Measurements from ENCODE around the gene DNAH1.

The DNAH1 gene

DNA sequence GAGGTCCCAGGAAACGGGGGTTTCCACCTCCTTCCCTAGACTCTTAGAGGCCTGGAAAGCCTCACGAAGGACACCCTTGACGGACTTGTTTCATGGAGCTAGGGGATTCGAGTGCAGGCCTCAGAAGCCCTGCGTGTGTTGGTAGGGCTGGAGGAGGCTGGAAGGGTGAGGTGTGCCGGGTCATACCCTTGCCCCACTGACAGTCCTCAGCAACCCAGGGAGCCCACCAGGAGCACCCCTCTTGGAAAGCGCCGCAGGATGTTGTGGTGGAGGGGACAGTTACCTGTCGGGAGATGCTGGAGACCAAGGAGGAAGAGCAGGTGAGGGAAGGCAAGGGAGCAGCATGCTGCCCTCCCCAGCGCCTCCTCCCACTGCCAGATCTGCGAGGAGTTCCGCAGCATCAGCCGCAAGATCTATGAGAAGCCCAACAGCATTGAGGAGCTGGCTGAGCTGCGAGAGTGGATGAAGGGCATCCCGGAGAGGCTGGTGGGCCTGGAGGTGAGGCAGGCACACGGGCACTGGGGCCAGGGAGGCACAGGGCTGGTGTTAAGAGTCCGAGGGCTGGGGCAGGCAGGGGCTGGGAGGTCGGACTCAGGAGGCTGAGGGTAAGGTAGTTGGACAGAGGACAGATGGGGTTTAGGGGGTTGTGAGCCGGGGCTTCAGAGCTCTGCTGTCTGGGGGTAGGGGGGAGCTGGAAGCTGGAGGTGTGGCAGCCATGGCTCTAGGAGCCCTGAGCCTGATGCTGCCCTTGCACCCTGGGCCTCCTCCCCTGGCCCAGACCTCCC, 33.7 kb downstream of the DNAH1 start:
- H3K36me3 Mint-ChIP-seq, result peaks cover 10% of the 10 kb centered on the region
- no peaks in the 10 kb centered on the region for H3K9me3 Mint-ChIP-seq
- H3K27me3 Mint-ChIP-seq, result no peaks in the 10 kb centered on the region
- H3K4me3 Mint-ChIP-seq, result no peak overlapping the region
- peaks cover 2% of the 10 kb centered on the region for H3K4me1 Mint-ChIP-seq
- no peak for DNase-seq (ENCODE audit: low spot score in 2 of 2)
- H3K27ac Mint-ChIP-seq, result no peak overlapping the region
- no peak for ATAC-seq (ENCODE audit: low read depth)

DNA sequence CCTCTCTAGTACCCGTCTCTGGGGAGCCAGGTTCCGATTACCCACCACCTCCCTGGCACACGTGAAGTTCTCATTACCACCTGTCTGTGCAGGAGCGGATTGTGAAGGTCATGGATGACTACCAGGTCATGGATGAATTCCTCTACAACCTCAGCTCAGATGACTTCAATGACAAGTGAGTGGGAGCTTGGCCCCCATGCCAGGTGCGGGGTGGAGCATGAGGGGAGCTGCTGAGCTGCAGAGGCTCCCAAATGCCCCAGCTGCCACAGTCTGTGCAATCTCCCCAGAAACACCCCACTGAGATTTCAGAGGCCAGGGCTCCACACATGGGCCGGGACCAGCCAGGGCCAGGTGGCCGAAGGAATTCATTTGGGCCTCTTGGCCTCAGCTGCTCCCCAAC, 34.3 kb downstream of the DNAH1 start:
- peaks cover 2% of the 10 kb centered on the region for H3K4me1 Mint-ChIP-seq
- DNase-seq (ENCODE audit: low spot score in 2 of 2), result no peak
- no peak overlapping the region for H3K27ac Mint-ChIP-seq
- H3K4me3 Mint-ChIP-seq, result no peak overlapping the region
- H3K9me3 Mint-ChIP-seq, result no peaks in the 10 kb centered on the region
- H3K36me3 Mint-ChIP-seq, result peaks cover 11% of the 10 kb centered on the region
- no peak for ATAC-seq (ENCODE audit: low read depth)
- no peaks in the 10 kb centered on the region for H3K27me3 Mint-ChIP-seq

DNA sequence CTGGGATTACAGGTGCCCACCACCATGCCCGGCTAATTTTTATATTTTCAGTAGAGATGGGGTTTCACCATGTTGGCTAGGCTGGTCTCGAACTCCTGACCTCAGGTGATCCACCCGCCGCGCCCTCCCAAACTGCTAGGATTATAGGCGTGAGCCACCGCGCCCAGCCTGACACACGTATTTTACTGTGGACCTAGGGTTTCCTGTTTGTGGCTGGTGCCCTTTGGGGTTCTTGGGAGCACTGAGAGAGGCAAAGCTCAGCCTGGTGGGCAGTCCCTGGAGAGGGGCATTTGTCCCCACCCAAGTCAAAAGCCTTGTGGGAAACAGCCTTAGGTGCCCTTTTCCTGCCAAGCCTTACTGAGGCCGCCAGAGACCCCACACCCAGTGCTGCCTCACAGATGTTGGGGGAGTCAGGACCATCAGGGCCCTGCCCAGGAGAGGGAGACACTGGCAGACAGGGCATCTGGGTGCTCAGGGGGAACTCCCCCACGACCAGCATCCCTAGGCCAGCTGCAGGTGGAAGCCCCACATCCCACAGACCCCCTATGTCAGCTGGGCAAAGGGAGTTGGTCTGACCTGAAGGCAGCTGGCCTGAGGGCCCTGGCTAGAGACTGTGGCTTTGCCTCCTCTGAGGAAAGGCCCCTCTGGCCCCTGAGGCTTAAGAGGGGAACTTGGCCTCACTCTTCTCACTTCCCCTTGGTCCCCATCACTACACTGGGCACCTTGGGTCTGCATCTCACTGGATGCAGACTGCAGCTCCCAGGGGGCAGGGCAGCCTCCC, 35.1 kb downstream of the DNAH1 start:
- DNase-seq (ENCODE audit: low spot score in 2 of 2) (no peak), ATAC-seq (ENCODE audit: low read depth) (no peak)
- peaks cover 13% of the 10 kb centered on the region for H3K36me3 Mint-ChIP-seq
- H3K27me3 Mint-ChIP-seq, result no peaks in the 10 kb centered on the region
- peaks cover 2% of the 10 kb centered on the region for H3K4me1 Mint-ChIP-seq
- no peak overlapping the region for H3K27ac Mint-ChIP-seq
- no peaks in the 10 kb centered on the region for H3K9me3 Mint-ChIP-seq
- no peak overlapping the region for H3K4me3 Mint-ChIP-seq

- H3K27me3 Mint-ChIP-seq, result no peaks in the 10 kb centered on the region
- no peak for DNase-seq (ENCODE audit: low spot score in 2 of 2)
- no peaks in the 10 kb centered on the region for H3K9me3 Mint-ChIP-seq
- no peak for ATAC-seq (ENCODE audit: low read depth)
- H3K4me3 Mint-ChIP-seq, result no peak overlapping the region
- H3K27ac Mint-ChIP-seq, result no peak overlapping the region
- peaks cover 2% of the 10 kb centered on the region for H3K4me1 Mint-ChIP-seq
- peaks cover 13% of the 10 kb centered on the region for H3K36me3 Mint-ChIP-seq
These were observed 35.7 kb downstream of the DNAH1 start for GRCh38 chr3:52351762-52352368.

DNA sequence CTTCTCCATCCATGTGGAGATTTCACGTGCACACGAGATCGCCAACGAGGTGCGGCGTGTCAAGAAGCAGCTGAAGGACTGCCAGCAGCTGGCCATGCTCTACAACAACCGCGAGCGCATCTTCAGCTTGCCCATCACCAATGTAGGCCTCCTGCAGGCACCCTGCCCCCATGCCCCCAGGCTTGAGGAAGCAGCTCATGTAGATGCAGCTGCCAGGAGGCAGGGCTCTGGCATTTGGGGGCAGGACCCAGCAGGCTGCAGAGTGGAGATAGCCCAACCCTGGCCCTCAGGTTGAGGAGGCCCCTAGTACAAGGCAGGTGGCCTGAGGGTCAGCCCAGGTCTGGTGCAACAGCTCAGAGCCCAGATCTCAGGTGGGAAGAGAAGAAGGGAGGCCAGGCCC, 36.4 kb downstream of the DNAH1 start:
- Mint-ChIP-seq H3K27me3 (no peaks in the 10 kb centered on the region), H3K27ac (no peak overlapping the region), H3K36me3 (peaks cover 13% of the 10 kb centered on the region), H3K4me1 (peaks cover 2% of the 10 kb centered on the region), H3K4me3 (no peak overlapping the region), H3K9me3 (no peaks in the 10 kb centered on the region)
- DNase-seq (ENCODE audit: low spot score in 2 of 2) (no peak), ATAC-seq (ENCODE audit: low read depth) (no peak)

- H3K9me3 Mint-ChIP-seq, result no peaks in the 10 kb centered on the region
- no peak for DNase-seq (ENCODE audit: low spot score in 2 of 2)
- ATAC-seq (ENCODE audit: low read depth), result no peak
- H3K27ac Mint-ChIP-seq, result no peak overlapping the region
- peaks cover 12% of the 10 kb centered on the region for H3K36me3 Mint-ChIP-seq
- H3K4me1 Mint-ChIP-seq, result peaks cover 2% of the 10 kb centered on the region
- H3K27me3 Mint-ChIP-seq, result no peaks in the 10 kb centered on the region
- no peak overlapping the region for H3K4me3 Mint-ChIP-seq
These were observed 37.3 kb downstream of the DNAH1 start for GRCh38 chr3:52353291-52353855.

- DNase-seq (ENCODE audit: low spot score in 2 of 2) (no peak), ATAC-seq (ENCODE audit: low read depth) (no peak)
- Mint-ChIP-seq H3K4me3 (no peak overlapping the region), H3K4me1 (no peaks in the 10 kb centered on the region), H3K9me3 (no peaks in the 10 kb centered on the region), H3K27me3 (no peaks in the 10 kb centered on the region), H3K27ac (no peak overlapping the region), H3K36me3 (peaks cover 12% of the 10 kb centered on the region)
These were observed 38.6 kb downstream of the DNAH1 start for GRCh38 chr3:52354676-52355075.

GRCh38 chr3:52355526-52355925, 39.4 kb downstream of the DNAH1 start:
- Mint-ChIP-seq H3K9me3 (no peaks in the 10 kb centered on the region), H3K4me3 (no peak overlapping the region), H3K27me3 (no peaks in the 10 kb centered on the region), H3K4me1 (no peaks in the 10 kb centered on the region), H3K36me3 (peaks cover 15% of the 10 kb centered on the region), H3K27ac (no peak overlapping the region)
- no peak for DNase-seq (ENCODE audit: low spot score in 2 of 2)
- ATAC-seq (ENCODE audit: low read depth), result no peak

- ATAC-seq (ENCODE audit: low read depth) (no peak), DNase-seq (ENCODE audit: low spot score in 2 of 2) (no peak)
- Mint-ChIP-seq H3K4me3 (no peak overlapping the region), H3K9me3 (no peaks in the 10 kb centered on the region), H3K27ac (no peak overlapping the region), H3K27me3 (no peaks in the 10 kb centered on the region), H3K4me1 (no peaks in the 10 kb centered on the region), H3K36me3 (peaks cover 15% of the 10 kb centered on the region)
These were observed 40.0 kb downstream of the DNAH1 start for GRCh38 chr3:52356126-52356525.

GRCh38 chr3:52357151-52358080, 41.3 kb downstream of the DNAH1 start:
- Mint-ChIP-seq H3K27ac (no peak overlapping the region), H3K4me3 (no peak overlapping the region), H3K36me3 (peaks cover 15% of the 10 kb centered on the region), H3K27me3 (no peaks in the 10 kb centered on the region), H3K4me1 (no peaks in the 10 kb centered on the region), H3K9me3 (no peaks in the 10 kb centered on the region)
- ATAC-seq (ENCODE audit: low read depth) (no peak), DNase-seq (ENCODE audit: low spot score in 2 of 2) (no peak)

DNA sequence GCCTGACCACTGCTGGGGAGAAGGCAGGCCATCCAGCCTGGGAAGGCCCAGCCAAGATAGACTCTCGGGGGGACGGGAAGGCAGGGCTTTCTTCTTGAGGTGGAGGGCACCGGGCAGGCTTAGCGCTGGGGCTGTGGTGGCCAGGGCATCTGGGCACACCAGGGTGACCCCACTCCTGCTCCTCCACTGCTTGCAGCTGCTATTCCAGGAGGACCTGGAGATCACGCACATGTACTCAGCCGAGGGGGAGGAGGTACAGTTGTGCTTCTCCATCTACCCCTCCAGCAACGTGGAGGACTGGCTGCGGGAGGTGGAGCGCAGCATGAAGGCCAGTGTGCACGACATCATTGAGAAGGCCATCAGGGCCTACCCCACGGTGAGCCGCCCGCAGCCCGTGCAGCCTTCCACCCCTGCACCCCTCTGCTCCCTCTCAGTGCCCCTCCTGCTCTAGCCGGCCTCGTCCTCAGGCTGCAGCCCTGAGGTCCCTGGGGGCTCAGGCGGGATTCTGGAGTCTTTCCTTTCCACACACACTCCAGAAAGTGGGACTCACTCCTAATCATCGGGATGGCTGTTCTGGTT, 42.3 kb downstream of the DNAH1 start:
- Mint-ChIP-seq H3K27ac (no peak overlapping the region), H3K36me3 (peaks cover 16% of the 10 kb centered on the region), H3K27me3 (no peaks in the 10 kb centered on the region), H3K9me3 (no peaks in the 10 kb centered on the region), H3K4me3 (no peak overlapping the region), H3K4me1 (no peaks in the 10 kb centered on the region)
- ATAC-seq (ENCODE audit: low read depth), result no peak
- DNase-seq (ENCODE audit: low spot score in 2 of 2), result no peak

GRCh38 chr3:52359116-52359855, 43.2 kb downstream of the DNAH1 start:
- no peak for DNase-seq (ENCODE audit: low spot score in 2 of 2)
- H3K9me3 Mint-ChIP-seq, result no peaks in the 10 kb centered on the region
- peaks cover 21% of the 10 kb centered on the region for H3K36me3 Mint-ChIP-seq
- H3K27ac Mint-ChIP-seq, result no peak overlapping the region
- ATAC-seq (ENCODE audit: low read depth), result no peak
- H3K4me1 Mint-ChIP-seq, result no peaks in the 10 kb centered on the region
- no peaks in the 10 kb centered on the region for H3K27me3 Mint-ChIP-seq
- no peak overlapping the region for H3K4me3 Mint-ChIP-seq

DNA sequence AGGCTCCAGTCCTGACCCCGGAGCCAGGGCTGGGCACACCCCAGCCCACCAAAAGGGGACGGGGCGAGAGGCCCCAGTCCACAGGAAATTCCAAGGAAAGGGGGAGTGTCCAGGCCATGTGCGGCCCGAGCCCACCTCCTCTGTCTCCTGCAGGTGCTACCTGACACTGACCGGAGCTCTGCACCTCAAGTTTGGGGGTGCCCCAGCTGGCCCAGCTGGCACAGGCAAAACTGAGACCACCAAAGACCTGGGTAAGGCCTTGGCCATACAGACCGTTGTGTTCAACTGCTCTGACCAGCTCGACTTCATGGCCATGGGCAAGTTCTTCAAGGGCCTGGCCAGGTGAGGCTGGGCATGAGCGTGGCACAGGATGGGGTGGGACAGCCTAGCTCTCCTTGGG, 44.9 kb downstream of the DNAH1 start:
- no peak for DNase-seq (ENCODE audit: low spot score in 2 of 2)
- Mint-ChIP-seq H3K9me3 (no peaks in the 10 kb centered on the region), H3K36me3 (peaks cover 17% of the 10 kb centered on the region), H3K4me1 (no peaks in the 10 kb centered on the region), H3K27me3 (no peaks in the 10 kb centered on the region), H3K27ac (no peak overlapping the region), H3K4me3 (no peak overlapping the region)
- no peak for ATAC-seq (ENCODE audit: low read depth)

Data from memory B cell (primary cell).